SK-N-MC (cell line): ENCODE results near the gene SSR3.

Experiments
- EZH2 ChIP-seq: fragments of 200-600 bp; sonication (generic); IDR thresholded peaks from one replicate; pipeline ENCODE4 v1.6.1; 2017; ENCODE audit warnings: antibody characterized with exemption
- FOXP2 ChIP-seq: optimal IDR thresholded peaks from 2 replicates; pipeline ENCODE3; 2011; ENCODE audit warnings: mild to moderate bottlenecking, moderate library complexity; ENCODE audit not compliant: insufficient read depth; ENCODE audit errors: extremely low read length, control extremely low read depth
- POLR2AphosphoS5 ChIP-seq: IDR thresholded peaks from 2 replicates; pipeline ENCODE4 v1.6.1; 2012; ENCODE audit warnings: mild to moderate bottlenecking, low read depth, low read length, borderline replicate concordance

DNA sequence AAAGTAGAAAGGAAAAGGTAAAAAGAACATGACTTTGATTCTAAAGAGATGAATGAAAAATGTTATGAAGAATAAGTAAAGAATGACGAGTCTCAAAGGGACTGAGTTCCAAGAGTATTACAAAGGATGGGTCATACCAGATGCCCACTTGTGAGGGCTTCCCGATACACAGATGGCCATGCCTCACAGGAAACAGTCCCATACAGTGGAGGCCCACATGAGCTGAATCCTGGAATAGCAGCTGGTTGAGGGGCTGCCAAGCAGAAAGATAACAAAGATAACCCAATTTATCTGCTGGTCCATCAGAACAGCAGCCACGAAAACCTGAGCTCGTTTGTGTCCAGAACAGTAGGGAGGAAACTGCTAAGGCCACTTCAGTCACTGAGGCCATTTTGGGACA, 3.7 kb downstream of the SSR3 start:
- TF ChIP-seq EZH2 (no peak), POLR2AphosphoS5 (no peak), FOXP2 (no peak)
